GM12865 (cell line): ENCODE data around the gene ITPR2.

Experiments
- DNase-seq: peaks from one replicate; pipeline ENCODE4 v3.0.0; 2010; ENCODE audit warnings: low read depth
- H3K4me3 ChIP-seq: 2 replicates; pipeline ENCODE4 v1.5.1; 2011; ENCODE audit warnings: mild to moderate bottlenecking, low read depth, low read length, control low read depth
- CTCF ChIP-seq: IDR thresholded peaks from 2 replicates; pipeline ENCODE4 v1.5.1; 2011; ENCODE audit warnings: low read length, control low read depth, low read depth, inconsistent platforms; ENCODE audit not compliant: insufficient read depth; ENCODE audit errors: missing control alignments

The ITPR2 gene

GRCh38 chr12:26696048-26696612 lies 136.9 kb downstream of the ITPR2 start:
- DNase-seq: no peak
- H3K4me3 ChIP-seq: no peak overlapping the region
- TF ChIP-seq CTCF: no peak

GRCh38 chr12:26694402-26694801 lies 138.6 kb downstream of the ITPR2 start:
- TF ChIP-seq CTCF: no peak
- DNase-seq: no peak
- H3K4me3 ChIP-seq: no peak overlapping the region

GRCh38 chr12:26692407-26692806 lies 140.6 kb downstream of the ITPR2 start:
- no peak for TF ChIP-seq CTCF
- no peak overlapping the region for H3K4me3 ChIP-seq
- no peak for DNase-seq

GRCh38 chr12:26691234-26691970 lies 141.6 kb downstream of the ITPR2 start:
- H3K4me3 ChIP-seq: no peak overlapping the region
- TF ChIP-seq CTCF: no peak
- no peak for DNase-seq

- no peak for DNase-seq
- no peak for TF ChIP-seq CTCF
- no peak overlapping the region for H3K4me3 ChIP-seq
These were observed 142.4 kb downstream of the ITPR2 start for GRCh38 chr12:26690601-26691000.

- H3K4me3 ChIP-seq: no peak overlapping the region
- DNase-seq: no peak
- no peak for TF ChIP-seq CTCF
These were observed 143.6 kb downstream of the ITPR2 start for GRCh38 chr12:26689281-26689841.
